Measurements from ENCODE around the gene LHFPL2. TPM values are rescaled to one million over a fixed set of nuclear protein-coding genes. Genes with fewer than 3 reads are reported as not detected.

Gene LHFPL2
- total RNA-seq, 1 experiment from 2014 or later = 17.9 TPM

- H3K4me3 ChIP-seq (replicated peaks in 1 of 2; ENCODE audit: low read depth in 1 of 2, low read length in 2 of 2) = no peak overlapping the region
- POLR2A ChIA-PET = no interaction called here
- DNase-seq (ENCODE audit: low read depth, low spot score) (no peak), ATAC-seq (no peak)
- H3K9me2 ChIP-seq (ENCODE audit: insufficient read depth) = no peaks in the 10 kb centered on the region
- no peak overlapping the region for H3K27ac ChIP-seq (ENCODE audit: low read depth, low read length)
- RAD21 ChIA-PET (ENCODE audit: low non-redundant PET in 1 of 2, low total read pairs in 2 of 2, uncharacterized antibody in 2 of 2, unreplicated experiment in 2 of 2) = no interaction called here
- H3K4me2 ChIP-seq (ENCODE audit: low read length) = no peak overlapping the region
- no TSS peak for BruUV-seq (replicated peaks)
- H3K9me3 ChIP-seq (ENCODE audit: control insufficient read depth in 1 of 2, insufficient read depth in 1 of 2, low read depth in 1 of 2, low read length in 2 of 2) = no peaks in the 10 kb centered on the region
- H3K9ac ChIP-seq (ENCODE audit: low read length) = no peak overlapping the region
- H3K27me3 ChIP-seq (ENCODE audit: insufficient read depth, low read length) = no peaks in the 10 kb centered on the region
- no peak overlapping the region for H2AFZ ChIP-seq (ENCODE audit: low read depth, low read length, poor library complexity, severe bottlenecking)
- H3K79me2 ChIP-seq (ENCODE audit: insufficient read depth, low read length) = no peaks in the 10 kb centered on the region; the same call in 1 of the 2 replicates
- H4K20me1 ChIP-seq (ENCODE audit: insufficient read depth) = no peaks in the 10 kb centered on the region
- TF ChIP-seq EZH2phosphoT487 (IDR thresholded peaks at IDR 0.05; ENCODE audit: borderline replicate concordance) (no peak), TCF7L2 (IDR thresholded peaks at IDR 0.05; ENCODE audit: borderline replicate concordance, extremely low read depth, insufficient read depth, insufficient read length) (no peak), SIN3A (IDR thresholded peaks at IDR 0.05; ENCODE audit: low read depth) (no peak), SP1 (IDR thresholded peaks at IDR 0.05; ENCODE audit: low read depth) (no peak), RAD21 (IDR thresholded peaks at IDR 0.05; ENCODE audit: low read depth) (no peak), YY1 (IDR thresholded peaks at IDR 0.05; ENCODE audit: extremely low read depth, insufficient replicate concordance, low read depth, low read length) (no peak), CBX3 (IDR thresholded peaks at IDR 0.05; ENCODE audit: low read depth) (no peak), SRF (IDR thresholded peaks at IDR 0.05; ENCODE audit: low read depth) (no peak), REST (IDR thresholded peaks at IDR 0.05; ENCODE audit: low read depth) (no peak), EGR1 (IDR thresholded peaks at IDR 0.05; ENCODE audit: low read depth) (no peak), POLR2A (IDR thresholded peaks at IDR 0.05; ENCODE audit: borderline replicate concordance, extremely low read depth, insufficient read depth, insufficient read length) (no peak)
- TF ChIP-seq, protein P1, sequence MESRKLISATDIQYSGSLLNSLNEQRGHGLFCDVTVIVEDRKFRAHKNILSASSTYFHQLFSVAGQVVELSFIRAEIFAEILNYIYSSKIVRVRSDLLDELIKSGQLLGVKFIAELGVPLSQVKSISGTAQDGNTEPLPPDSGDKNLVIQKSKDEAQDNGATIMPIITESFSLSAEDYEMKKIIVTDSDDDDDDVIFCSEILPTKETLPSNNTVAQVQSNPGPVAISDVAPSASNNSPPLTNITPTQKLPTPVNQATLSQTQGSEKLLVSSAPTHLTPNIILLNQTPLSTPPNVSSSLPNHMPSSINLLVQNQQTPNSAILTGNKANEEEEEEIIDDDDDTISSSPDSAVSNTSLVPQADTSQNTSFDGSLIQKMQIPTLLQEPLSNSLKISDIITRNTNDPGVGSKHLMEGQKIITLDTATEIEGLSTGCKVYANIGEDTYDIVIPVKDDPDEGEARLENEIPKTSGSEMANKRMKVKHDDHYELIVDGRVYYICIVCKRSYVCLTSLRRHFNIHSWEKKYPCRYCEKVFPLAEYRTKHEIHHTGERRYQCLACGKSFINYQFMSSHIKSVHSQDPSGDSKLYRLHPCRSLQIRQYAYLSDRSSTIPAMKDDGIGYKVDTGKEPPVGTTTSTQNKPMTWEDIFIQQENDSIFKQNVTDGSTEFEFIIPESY (IDR thresholded peaks at IDR 0.05; ENCODE audit: extremely low read depth, insufficient replicate concordance, low read length) = no peak
- H3K4me1 ChIP-seq (ENCODE audit: control insufficient read depth in 1 of 2, insufficient read depth in 2 of 2, low read length in 2 of 2) = no peaks in the 10 kb centered on the region
- CTCF ChIA-PET = no interaction called here
- H3K36me3 ChIP-seq (ENCODE audit: control insufficient read depth in 1 of 2, insufficient read depth in 2 of 2, low read length in 2 of 2) = no peaks in the 10 kb centered on the region; a peak in 2 of 4 replicates
- intact Hi-C loops (cut with micrococcal nuclease) = loop anchor here (5.0 kb wide), 1 partner anchor 89 kb away; no protein-coding TSS in a partner anchor
These were observed 22.5 kb downstream of the LHFPL2 start for GRCh38 chr5:78626009-78626571.
